HG02678 (cell line): ENCODE data around the gene ITPR1.
"Not testable (repeated sequence)": the region's sequence is repeated elsewhere in the genome, so short reads cannot be mapped to it uniquely, and the experiment has no call there.

Experiments used
- ATAC-seq: cut with Tn5 transposase; IDR thresholded peaks from one replicate; pipeline ENCODE4 v1.9.1; 2021; ENCODE audit warnings: mild to moderate bottlenecking, moderate library complexity; ENCODE audit not compliant: unreplicated experiment

Gene ITPR1

DNA sequence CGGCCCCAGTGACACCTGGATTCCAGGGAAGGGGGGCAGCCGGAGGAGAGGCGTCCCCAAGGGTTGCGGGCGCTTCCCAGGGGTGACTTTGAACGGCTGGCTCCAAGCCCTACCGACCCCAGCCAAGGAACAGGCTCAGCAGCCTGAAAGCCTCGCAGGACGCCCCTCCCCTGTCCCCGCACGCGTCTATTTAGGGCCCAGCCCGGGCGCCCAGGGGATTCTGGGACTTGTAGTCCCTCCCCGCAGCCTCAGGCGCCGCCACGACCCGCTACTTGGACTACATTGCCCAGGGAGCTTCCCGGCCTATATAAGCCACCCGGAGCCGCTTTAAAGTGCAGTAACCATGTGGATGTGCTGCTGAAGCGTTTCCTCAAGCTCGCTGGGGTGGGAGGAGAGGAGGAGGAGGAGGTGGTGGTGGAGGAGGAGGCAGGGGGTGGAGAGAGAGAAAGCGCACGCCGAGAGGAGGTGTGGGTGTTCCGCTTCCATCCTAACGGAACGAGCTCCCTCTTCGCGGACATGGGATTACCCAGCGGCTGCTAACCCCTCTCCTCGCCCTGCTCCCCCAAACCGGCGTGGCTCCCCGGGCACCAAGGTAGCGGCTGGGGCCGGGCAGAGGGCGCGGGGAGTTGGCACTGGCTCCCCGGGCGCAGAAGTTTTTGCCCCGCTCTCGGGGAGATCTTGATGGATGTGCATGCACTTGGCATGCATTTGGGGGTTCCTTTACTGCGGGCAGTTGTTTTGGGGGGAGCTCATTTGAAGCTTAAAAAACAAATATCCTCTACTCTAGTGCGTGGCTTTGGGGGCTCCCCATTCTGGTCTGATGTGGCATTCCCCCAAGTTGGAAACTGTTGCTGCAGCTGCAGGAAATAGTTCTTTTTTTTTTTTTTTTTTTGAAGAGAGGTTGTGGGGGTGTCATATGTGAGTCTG, at the start of gene ITPR1:
TSS of gene ITPR1 (plus strand) at position 335 of the 927 bp plus-strand sequence. CDS start 23,144 bp downstream, outside the sequence.
- peak; percentile 92 for ATAC-seq

GRCh38 chr3:4447295-4447999, 45.7 kb upstream of the ITPR1 start:
- no peak for ATAC-seq

DNA sequence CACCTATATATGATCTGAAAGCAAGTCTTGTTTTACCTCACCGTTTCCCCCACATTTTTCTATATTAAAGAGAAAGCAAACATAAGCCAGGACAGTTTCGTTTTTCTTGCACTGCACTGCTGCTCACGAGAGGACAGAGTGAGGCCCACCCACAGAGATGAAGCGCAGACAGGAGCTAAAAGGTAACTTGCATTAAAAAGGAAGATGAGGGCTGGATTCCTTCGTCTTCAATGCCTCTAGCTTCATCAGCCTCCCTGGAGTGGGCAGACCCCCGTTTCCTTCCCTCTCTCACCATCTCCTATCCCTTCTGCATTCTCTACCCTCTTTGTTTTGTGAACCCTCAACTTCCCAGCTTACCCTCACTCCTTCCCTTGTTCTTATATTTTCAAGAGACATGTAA, 45.0 kb upstream of the ITPR1 start:
- no peak for ATAC-seq

GRCh38 chr3:4449043-4449805, 43.9 kb upstream of the ITPR1 start:
- ATAC-seq: no peak

DNA sequence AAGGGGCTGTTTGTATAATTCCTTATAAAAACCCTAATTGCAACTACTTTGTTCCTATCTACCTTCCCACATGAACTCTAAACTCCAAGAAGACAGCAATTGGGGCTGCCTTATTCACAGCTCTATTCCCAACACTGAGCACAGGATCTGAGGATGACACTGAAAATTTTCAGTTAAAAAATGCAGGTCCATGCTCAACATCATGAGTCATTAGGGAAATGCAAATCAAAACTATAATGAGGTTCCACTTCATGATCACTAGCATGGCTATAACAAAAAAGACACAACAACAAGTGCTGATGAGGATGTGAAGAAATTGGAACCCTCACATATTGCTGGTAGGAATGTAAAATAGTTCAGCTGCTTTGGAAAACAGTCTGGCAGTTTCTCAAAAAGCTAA, 39.0 kb upstream of the ITPR1 start:
- no peak for ATAC-seq

DNA sequence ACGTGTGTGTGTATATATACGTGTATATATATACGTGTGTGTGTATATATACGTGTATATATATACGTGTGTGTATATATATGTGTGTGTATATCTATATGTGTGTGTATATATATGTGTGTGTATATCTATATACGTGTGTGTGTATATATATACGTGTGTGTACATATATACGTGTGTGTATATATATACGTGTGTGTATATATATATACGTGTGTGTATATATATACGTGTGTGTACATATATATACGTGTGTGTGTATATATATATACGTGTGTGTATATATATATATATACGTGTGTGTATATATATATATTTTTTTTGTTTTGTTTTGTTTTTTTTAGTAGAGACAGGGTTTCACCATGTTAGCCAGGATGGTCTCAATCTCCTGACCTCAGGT, 36.4 kb upstream of the ITPR1 start:
- not testable (repeated sequence) for ATAC-seq

DNA sequence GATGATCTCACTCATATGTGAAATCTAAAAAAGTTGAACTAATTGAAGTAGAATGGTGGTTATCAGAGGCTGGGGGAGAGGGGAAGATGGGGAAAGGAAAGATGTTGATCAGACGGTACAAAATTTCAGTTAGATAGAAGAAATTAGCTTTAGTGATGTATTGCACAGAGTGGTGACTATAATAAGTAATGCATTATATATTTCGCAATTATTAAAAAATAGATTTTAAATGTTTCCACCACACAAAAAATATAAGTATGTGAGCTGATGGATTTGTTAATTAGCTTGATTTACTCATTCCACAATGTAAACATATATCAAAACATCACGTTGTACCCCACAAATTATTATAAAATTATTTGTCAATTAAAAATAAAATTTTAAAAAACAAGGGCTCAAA, 34.2 kb upstream of the ITPR1 start:
- ATAC-seq: no peak

GRCh38 chr3:4460334-4460733, 32.8 kb upstream of the ITPR1 start:
- no peak for ATAC-seq

DNA sequence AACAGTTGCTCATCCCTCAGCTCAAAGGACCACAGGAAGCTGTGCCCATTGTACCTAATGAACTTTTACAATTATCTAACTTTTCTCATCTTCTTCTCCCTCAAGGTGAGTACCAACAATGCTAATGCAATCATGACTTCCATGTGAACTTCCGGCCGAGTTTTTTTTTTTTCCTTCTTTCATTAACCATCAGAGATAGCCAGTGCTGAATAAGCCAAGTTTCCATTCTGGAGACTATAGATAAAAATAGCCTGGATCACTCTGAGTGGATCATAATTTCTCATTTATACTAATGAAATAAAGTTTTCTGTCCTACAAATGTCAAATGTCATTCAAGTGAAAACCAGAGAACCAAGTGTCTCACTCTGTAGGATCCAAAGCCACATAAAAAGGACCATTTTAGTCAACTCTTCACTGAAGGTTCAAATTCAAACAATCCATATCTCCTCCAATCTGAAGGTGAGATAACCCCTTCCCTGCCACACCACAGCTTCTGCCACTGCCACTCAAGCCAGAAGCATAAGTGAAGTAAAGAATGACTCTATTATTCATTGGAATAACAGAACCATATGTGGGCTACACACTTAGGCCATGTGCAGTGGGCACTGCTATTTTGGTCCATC, 31.6 kb upstream of the ITPR1 start:
- ATAC-seq: no peak

DNA sequence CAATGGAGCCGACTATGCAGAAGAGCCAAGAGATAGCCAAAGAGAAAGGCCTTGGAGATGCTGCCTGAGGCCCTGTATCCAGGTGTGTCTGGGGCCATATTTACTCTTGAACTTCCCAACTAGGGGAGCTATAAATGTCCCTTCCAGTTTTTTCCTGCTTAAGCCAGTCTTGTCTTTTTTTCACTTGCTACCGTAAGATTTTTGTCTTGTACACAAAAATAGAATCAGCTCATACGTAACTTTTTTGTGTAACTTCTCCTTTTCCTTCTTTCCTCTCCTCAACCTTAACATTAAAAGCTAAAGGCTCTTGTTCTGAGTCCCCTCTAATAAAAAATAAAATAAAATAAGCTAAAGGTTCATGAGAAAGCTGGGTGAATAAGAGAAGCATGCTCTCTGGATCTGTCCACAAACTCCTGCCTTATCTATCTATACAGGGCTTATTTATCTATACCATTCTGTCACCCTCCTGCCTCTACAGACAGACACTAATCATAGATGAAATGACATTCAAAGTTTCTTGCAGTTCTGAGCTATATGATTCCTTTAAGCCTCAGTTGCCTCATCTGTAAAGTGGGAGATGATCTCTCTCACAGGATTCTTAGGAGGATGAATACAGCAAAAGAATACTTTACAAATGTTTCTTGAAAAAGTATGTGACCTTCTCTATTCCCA, 30.6 kb upstream of the ITPR1 start:
- no peak for ATAC-seq

- no peak for ATAC-seq
Observed at GRCh38 chr3:4464576-4464975, 28.6 kb upstream of the ITPR1 start.

GRCh38 chr3:4466741-4467521, 26.2 kb upstream of the ITPR1 start, which contains the start of gene SUMF1:
SUMF1 (minus strand) TSS chr3:4467269; CDS start chr3:4467245, 24 bp downstream.
- peak; percentile 100 for ATAC-seq

DNA sequence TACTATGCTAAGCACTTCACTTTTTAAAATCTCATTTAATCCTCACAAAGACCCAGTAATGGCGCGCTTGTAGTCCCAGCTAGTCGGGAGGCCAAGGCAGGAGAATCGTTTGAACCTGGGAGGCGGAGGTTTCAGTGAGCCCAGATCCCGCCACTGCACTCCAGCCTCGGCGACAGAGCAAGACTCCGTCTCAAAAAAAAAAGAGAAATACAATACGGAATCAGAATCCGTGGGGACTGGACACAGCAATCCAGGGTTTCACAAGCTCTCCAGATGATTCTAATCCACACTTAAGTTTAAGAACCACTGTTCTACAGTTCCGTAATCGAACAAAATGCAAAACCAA, 25.7 kb upstream of the ITPR1 start:
- no peak for ATAC-seq

- ATAC-seq: no peak
Observed at GRCh38 chr3:4471907-4472306, 21.2 kb upstream of the ITPR1 start.

DNA sequence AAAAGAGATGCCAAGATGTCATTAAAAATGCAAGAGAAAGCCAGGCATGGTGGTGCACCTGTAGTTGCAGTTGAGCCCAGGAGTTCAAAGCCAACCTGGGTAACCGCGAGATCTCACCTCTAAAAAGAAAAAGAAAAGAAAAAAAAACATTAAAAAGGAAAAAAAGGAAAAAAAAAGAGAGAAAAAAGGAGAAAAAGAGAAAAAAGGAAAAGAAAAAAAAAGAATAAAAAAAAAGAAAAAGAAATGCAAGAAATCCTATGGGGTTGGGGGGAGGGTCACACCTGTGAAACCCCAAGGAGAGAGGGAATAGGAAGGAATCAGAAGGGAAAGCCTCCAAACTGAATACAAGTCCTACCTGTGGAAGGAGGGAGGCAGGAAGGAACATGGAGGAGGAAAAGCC, 20.8 kb upstream of the ITPR1 start:
- no peak for ATAC-seq

GRCh38 chr3:4472766-4473165, 20.4 kb upstream of the ITPR1 start:
- ATAC-seq: no peak

GRCh38 chr3:4474683-4475490, 18.3 kb upstream of the ITPR1 start:
- ATAC-seq: peak; percentile 50

DNA sequence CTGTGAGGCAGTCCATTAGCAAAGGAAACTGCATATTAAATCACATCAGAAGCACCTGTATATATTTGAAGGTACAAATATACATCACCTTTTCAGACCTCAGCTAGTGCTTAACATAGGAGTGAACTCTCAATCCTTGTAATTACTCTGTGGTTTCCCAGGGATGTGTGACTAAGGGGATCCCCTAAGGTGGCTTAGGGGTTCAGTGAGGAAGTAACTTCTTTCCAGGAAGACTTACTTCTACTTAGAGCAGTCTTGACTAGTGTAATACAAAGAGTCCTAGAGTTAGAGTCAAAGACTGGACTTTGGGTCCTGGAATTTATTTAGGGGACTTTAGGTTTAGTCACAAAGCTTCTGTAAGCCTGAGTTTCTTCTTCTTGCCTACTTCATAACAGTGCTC, 17.3 kb upstream of the ITPR1 start:
- no peak for ATAC-seq

GRCh38 chr3:4476496-4476895, 16.7 kb upstream of the ITPR1 start:
- no peak for ATAC-seq
